GM12865 (cell line): ENCODE data around the gene CD69.

Source experiments
- DNase-seq: peaks from one replicate; pipeline ENCODE4 v3.0.0; 2010; ENCODE audit warnings: low read depth
- H3K4me3 ChIP-seq: 2 replicates; pipeline ENCODE4 v1.5.1; 2011; ENCODE audit warnings: mild to moderate bottlenecking, low read depth, low read length, control low read depth
- CTCF ChIP-seq: IDR thresholded peaks from 2 replicates; pipeline ENCODE4 v1.5.1; 2011; ENCODE audit warnings: low read length, control low read depth, low read depth, inconsistent platforms; ENCODE audit not compliant: insufficient read depth; ENCODE audit errors: missing control alignments

CD69 gene

DNA sequence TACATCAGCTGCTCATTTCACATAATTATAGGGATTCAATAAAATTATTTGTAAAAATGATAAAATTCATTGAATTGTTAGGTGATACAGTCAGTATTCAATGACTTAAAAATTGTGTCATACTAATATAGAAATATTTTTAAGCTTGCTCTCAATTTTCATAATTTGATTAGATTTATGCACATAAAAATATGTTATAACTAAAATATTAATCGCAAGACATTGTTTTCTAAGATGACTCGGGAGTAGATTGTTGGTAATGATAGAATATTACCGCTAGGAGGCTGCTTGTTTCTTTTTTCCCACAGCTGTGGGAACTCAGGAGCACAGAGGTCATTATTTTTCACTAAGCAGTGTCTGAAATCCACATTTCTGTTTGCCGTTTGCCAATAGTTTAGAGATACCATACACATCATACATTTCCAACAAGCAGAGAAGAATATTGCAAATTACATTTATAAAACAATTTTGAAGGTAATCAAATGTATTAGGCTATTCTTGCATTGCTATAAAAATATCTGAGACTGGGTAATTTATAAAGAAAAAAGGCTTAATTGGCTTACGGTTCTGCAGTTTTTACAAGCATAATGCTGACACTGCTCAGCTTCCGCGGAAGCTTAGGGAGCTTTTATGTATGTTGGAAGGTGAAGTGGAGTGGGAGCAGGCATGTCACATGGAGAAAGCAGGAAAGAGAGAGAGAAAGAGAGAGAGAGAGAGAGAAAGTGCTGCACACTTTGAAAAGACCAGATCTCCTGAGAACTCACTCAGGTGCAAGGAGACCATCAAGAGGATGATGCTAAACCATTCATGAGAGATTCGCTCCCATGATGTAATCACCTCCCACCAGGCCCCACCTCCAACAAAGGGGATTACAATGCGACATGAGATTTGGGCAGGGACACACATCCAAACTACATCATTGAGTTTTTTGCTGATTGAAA is 9.2 kb downstream of the CD69 start:
- peak; percentile 43 for DNase-seq
- peak; percentile 38 for TF ChIP-seq CTCF
- no peak overlapping the region for H3K4me3 ChIP-seq

GRCh38 chr12:9750276-9751203 is 10.2 kb downstream of the CD69 start:
- peak; percentile 68 for TF ChIP-seq CTCF
- DNase-seq = peak; percentile 82
- H3K4me3 ChIP-seq = no peak overlapping the region

GRCh38 chr12:9749640-9750039 is 11.1 kb downstream of the CD69 start:
- no peak for TF ChIP-seq CTCF
- H3K4me3 ChIP-seq = no peak overlapping the region
- no peak for DNase-seq

DNA sequence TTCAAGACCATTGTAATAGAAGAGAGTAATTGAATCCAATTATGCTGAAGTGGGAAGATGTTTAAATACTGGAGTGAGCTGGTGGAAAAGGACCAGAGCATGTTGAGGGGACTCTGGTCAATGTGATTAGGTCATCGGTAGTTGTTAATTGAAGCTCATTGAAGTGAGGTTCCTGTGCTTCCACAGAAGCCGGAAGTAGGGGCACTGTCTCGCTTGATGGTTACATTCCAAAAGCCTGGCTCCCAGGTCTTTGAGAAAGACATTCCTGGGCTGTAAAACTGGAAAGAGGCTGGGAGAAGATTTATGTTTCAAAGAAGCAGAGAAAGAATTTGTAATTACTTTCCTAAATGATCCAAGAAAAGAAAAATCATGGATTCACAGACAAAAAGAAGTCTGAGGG is 15.5 kb downstream of the CD69 start:
- no peak for TF ChIP-seq CTCF
- no peak for DNase-seq
- H3K4me3 ChIP-seq = no peak overlapping the region

- no peak overlapping the region for H3K4me3 ChIP-seq
- peak; percentile 58 for DNase-seq
- no peak for TF ChIP-seq CTCF
These were observed 18.0 kb downstream of the CD69 start for GRCh38 chr12:9742661-9743060.

- no peak overlapping the region for H3K4me3 ChIP-seq
- TF ChIP-seq CTCF = no peak
- DNase-seq = peak; percentile 88
These were observed 19.0 kb downstream of the CD69 start for GRCh38 chr12:9741726-9742125.
